Neural cell (in vitro differentiated cells): ENCODE results near the gene PLA2G3. TPM values are rescaled to one million over a fixed set of nuclear protein-coding genes. Genes with fewer than 3 reads are reported as not detected.

Source experiments
- H2AFZ ChIP-seq: fragments of 200-600, 300-800 bp; sonication (generic), shearing (Covaris generic); 2 replicates; pipeline ENCODE4 v1.6.0; 2014; ENCODE audit warnings: low read depth, mild to moderate bottlenecking, antibody characterized with exemption, low read length, moderate library complexity
- H3F3A ChIP-seq: fragments of 200-600 bp; shearing (Covaris generic); 2 replicates; pipeline ENCODE4 v1.6.1; 2016; ENCODE audit warnings: mild to moderate bottlenecking, moderate library complexity, mixed read lengths, antibody characterized with exemption, low read length; ENCODE audit not compliant: insufficient read depth, poor library complexity, severe bottlenecking
- H3K27ac ChIP-seq: fragments of 200-600, 300-800 bp; sonication (generic), shearing (Covaris generic); 2 replicates; pipeline ENCODE4 v1.5.1; 2014; ENCODE audit warnings: mild to moderate bottlenecking, low read length, moderate library complexity
- H3K27me3 ChIP-seq: fragments of 300-800, 200-600 bp; sonication (generic), shearing (Covaris generic); 2 replicates; pipeline ENCODE4 v1.6.0; 2014; ENCODE audit warnings: mild to moderate bottlenecking, low read depth, low read length, moderate library complexity; ENCODE audit not compliant: insufficient read depth
- H3K36me3 ChIP-seq: fragments of 300-800, 200-600 bp; sonication (generic), shearing (Covaris generic); 2 replicates; pipeline ENCODE4 v1.5.1; 2014; ENCODE audit warnings: mild to moderate bottlenecking, antibody characterized with exemption, low read length, moderate library complexity; ENCODE audit not compliant: insufficient read depth
- H3K4me2 ChIP-seq: fragments of 300-800, 200-600 bp; sonication (generic), shearing (Covaris generic); 2 replicates; pipeline ENCODE4 v1.6.0; 2014; ENCODE audit warnings: mild to moderate bottlenecking, low read length
- H3K4me3 ChIP-seq: fragments of 300-800, 200-600 bp; sonication (generic), shearing (Covaris generic); 2 replicates; pipeline ENCODE4 v1.5.1; 2014; ENCODE audit warnings: mild to moderate bottlenecking, low read length, moderate library complexity
- H3K79me2 ChIP-seq: fragments of 200-600 bp; shearing (Covaris generic); replicated peaks from 2 replicates; pipeline ENCODE4 v1.6.0; 2014; ENCODE audit warnings: mild to moderate bottlenecking, low read length, moderate library complexity; ENCODE audit not compliant: insufficient read depth
- H3K9ac ChIP-seq: fragments of 300-800, 200-600 bp; sonication (generic), shearing (Covaris generic); 2 replicates; pipeline ENCODE4 v1.6.1; 2016; ENCODE audit warnings: mild to moderate bottlenecking, low read length, mixed read lengths
- H3K9me2 ChIP-seq: fragments of 200-600 bp; shearing (Covaris generic); 2 replicates; pipeline ENCODE4 v1.6.1; 2016; ENCODE audit warnings: mild to moderate bottlenecking, low read length, mixed read lengths; ENCODE audit not compliant: insufficient read depth
- H3K9me3 ChIP-seq: fragments of 200-600, 300-800 bp; sonication (generic), shearing (Covaris generic); 2 replicates; pipeline ENCODE4 v1.6.1; 2016; ENCODE audit warnings: mild to moderate bottlenecking, mixed run types, low read length, moderate library complexity, mixed read lengths
- H4K20me1 ChIP-seq: fragments of 200-600 bp; shearing (Covaris generic); 2 replicates; pipeline ENCODE4 v1.6.1; 2016; ENCODE audit warnings: mild to moderate bottlenecking, mixed run types; ENCODE audit not compliant: insufficient read depth
- EP300 ChIP-seq: fragments of 450-650 bp; conservative IDR thresholded peaks from 2 replicates; pipeline ENCODE4 v1.6.1; 2014; ENCODE audit warnings: antibody characterized with exemption, mild to moderate bottlenecking, moderate library complexity; ENCODE audit not compliant: poor library complexity, severe bottlenecking
- EZH2 ChIP-seq: fragments of 200-600, 300-800 bp; shearing (Covaris generic), sonication (generic); IDR thresholded peaks from 2 replicates; pipeline ENCODE4 v1.6.1; 2014; ENCODE audit warnings: antibody characterized with exemption, low read length, borderline replicate concordance, mild to moderate bottlenecking; ENCODE audit not compliant: insufficient read depth, poor library complexity, severe bottlenecking
- MXI1 ChIP-seq: fragments of 450-650 bp; conservative IDR thresholded peaks from 2 replicates; pipeline ENCODE4 v1.6.1; 2014; ENCODE audit warnings: antibody characterized with exemption, mild to moderate bottlenecking; ENCODE audit not compliant: poor library complexity, severe bottlenecking
- POLR2AphosphoS5 ChIP-seq: IDR thresholded peaks from 2 replicates; pipeline ENCODE4 v1.6.1; 2012
- RAD21 ChIP-seq: fragments of 450-650 bp; conservative IDR thresholded peaks from 2 replicates; pipeline ENCODE4 v1.6.1; 2014; ENCODE audit warnings: antibody characterized with exemption, mild to moderate bottlenecking, moderate library complexity
- SMC3 ChIP-seq: fragments of 450-650 bp; conservative IDR thresholded peaks from 2 replicates; pipeline ENCODE4 v1.6.1; 2014; ENCODE audit warnings: antibody characterized with exemption, mild to moderate bottlenecking, moderate library complexity; ENCODE audit not compliant: poor library complexity
- TAF1 ChIP-seq: IDR thresholded peaks from 2 replicates; pipeline ENCODE4 v1.6.1; 2012; ENCODE audit warnings: low read depth
- polyA plus RNA-seq: library from polyadenylated mRNA; depleted of rRNA; stranded (reverse); fragments of >200 nt; gene quantifications from 2 replicates; pipeline ENCODE4 v1.2.3, GENCODE V29; 2014
- TF ChIP-seq, protein P1 (sequence below): fragments of 450-650 bp; IDR thresholded peaks from 2 replicates; pipeline ENCODE4 v1.5.1; 2014; ENCODE audit warnings: antibody characterized with exemption, mild to moderate bottlenecking, moderate library complexity; ENCODE audit not compliant: poor library complexity, severe bottlenecking
- TF ChIP-seq, protein P2 (sequence below): IDR thresholded peaks from 2 replicates; pipeline ENCODE4 v1.6.1; 2012; ENCODE audit warnings: borderline replicate concordance

PLA2G3 gene
- polyA plus RNA-seq, 1 donor from 2014 or later, result not detected

- H3K9ac ChIP-seq, result no peak overlapping the region
- no peak overlapping the region for H3K4me2 ChIP-seq
- H4K20me1 ChIP-seq, result no peaks in the 10 kb centered on the region
- no peak overlapping the region for H2AFZ ChIP-seq
- no peak overlapping the region for H3K27ac ChIP-seq
- H3K27me3 ChIP-seq, result no peaks in the 10 kb centered on the region
- H3K9me3 ChIP-seq, result no peaks in the 10 kb centered on the region
- H3F3A ChIP-seq, result no peaks in the 10 kb centered on the region
- TF ChIP-seq, protein P1, sequence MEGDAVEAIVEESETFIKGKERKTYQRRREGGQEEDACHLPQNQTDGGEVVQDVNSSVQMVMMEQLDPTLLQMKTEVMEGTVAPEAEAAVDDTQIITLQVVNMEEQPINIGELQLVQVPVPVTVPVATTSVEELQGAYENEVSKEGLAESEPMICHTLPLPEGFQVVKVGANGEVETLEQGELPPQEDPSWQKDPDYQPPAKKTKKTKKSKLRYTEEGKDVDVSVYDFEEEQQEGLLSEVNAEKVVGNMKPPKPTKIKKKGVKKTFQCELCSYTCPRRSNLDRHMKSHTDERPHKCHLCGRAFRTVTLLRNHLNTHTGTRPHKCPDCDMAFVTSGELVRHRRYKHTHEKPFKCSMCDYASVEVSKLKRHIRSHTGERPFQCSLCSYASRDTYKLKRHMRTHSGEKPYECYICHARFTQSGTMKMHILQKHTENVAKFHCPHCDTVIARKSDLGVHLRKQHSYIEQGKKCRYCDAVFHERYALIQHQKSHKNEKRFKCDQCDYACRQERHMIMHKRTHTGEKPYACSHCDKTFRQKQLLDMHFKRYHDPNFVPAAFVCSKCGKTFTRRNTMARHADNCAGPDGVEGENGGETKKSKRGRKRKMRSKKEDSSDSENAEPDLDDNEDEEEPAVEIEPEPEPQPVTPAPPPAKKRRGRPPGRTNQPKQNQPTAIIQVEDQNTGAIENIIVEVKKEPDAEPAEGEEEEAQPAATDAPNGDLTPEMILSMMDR, result no peak
- TF ChIP-seq RAD21 (no peak), TAF1 (no peak)
- no peaks in the 10 kb centered on the region for H3K9me2 ChIP-seq
- no peak overlapping the region for H3K4me3 ChIP-seq
- H3K79me2 ChIP-seq, result no peaks in the 10 kb centered on the region
- H3K36me3 ChIP-seq, result no peaks in the 10 kb centered on the region
Observed at GRCh38 chr22:31091106-31091975, 49.0 kb downstream of the PLA2G3 start.

DNA sequence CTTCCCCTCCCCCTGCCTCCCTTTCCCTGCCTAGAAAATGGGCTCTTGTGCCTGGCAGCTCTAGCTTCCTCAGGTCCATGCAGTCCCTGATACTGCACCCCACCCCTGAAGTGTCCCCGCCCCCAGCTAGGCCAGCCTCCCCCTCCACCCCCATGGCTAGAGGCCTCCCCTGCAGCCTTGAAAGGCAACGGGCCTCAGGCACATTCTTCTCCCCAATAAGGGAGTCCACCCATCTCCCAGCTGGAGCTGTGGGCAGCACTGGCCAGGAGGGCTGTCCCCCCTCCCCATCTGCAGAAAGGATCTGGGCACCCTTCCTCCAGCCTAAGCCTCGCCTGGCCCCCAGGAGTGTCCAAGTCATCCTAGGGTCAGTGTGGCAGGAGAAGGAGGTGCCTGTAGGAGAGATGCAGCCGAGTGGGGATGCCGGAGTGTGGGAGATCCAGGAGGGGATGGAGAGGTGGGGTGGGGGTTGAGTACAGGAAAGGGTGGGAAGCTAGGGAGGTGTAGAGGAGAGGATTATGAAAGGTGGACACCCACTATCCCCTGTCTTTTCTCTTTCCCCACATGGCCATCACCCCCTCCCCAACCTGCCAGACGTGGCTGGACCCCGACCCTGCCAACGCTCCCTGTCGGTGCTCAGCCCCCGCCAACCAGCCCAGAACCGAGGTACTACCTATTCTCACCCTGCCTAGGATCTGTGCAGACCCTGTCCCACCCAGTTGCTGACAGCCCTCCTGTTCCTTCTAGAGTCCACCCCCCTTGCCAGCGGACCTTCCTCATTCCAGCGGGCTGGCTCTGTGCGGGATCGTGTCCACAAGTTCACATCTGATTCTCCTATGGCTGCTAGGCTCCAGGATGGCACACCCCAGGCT is 49.9 kb downstream of the PLA2G3 start:
- H2AFZ ChIP-seq, result no peak overlapping the region
- TF ChIP-seq, protein P1, result no peak
- TF ChIP-seq TAF1 (no peak), RAD21 (no peak), SMC3 (no peak), POLR2AphosphoS5 (no peak), EZH2 (no peak), MXI1 (no peak), EP300 (no peak)
- TF ChIP-seq, protein P2, sequence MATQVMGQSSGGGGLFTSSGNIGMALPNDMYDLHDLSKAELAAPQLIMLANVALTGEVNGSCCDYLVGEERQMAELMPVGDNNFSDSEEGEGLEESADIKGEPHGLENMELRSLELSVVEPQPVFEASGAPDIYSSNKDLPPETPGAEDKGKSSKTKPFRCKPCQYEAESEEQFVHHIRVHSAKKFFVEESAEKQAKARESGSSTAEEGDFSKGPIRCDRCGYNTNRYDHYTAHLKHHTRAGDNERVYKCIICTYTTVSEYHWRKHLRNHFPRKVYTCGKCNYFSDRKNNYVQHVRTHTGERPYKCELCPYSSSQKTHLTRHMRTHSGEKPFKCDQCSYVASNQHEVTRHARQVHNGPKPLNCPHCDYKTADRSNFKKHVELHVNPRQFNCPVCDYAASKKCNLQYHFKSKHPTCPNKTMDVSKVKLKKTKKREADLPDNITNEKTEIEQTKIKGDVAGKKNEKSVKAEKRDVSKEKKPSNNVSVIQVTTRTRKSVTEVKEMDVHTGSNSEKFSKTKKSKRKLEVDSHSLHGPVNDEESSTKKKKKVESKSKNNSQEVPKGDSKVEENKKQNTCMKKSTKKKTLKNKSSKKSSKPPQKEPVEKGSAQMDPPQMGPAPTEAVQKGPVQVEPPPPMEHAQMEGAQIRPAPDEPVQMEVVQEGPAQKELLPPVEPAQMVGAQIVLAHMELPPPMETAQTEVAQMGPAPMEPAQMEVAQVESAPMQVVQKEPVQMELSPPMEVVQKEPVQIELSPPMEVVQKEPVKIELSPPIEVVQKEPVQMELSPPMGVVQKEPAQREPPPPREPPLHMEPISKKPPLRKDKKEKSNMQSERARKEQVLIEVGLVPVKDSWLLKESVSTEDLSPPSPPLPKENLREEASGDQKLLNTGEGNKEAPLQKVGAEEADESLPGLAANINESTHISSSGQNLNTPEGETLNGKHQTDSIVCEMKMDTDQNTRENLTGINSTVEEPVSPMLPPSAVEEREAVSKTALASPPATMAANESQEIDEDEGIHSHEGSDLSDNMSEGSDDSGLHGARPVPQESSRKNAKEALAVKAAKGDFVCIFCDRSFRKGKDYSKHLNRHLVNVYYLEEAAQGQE, result no peak
- H3K9me3 ChIP-seq, result no peaks in the 10 kb centered on the region
- no peaks in the 10 kb centered on the region for H3K79me2 ChIP-seq
- no peaks in the 10 kb centered on the region for H3K36me3 ChIP-seq
- H3F3A ChIP-seq, result no peaks in the 10 kb centered on the region
- peaks cover 3% of the 10 kb centered on the region for H3K27me3 ChIP-seq
- H3K27ac ChIP-seq, result no peak overlapping the region
- H3K9me2 ChIP-seq, result no peaks in the 10 kb centered on the region
- H3K4me2 ChIP-seq, result no peak overlapping the region
- no peaks in the 10 kb centered on the region for H4K20me1 ChIP-seq
- no peak overlapping the region for H3K4me3 ChIP-seq
- H3K9ac ChIP-seq, result no peak overlapping the region
